Measurements from ENCODE around the gene NODAL. TPM values are rescaled to one million over a fixed set of nuclear protein-coding genes. Genes with fewer than 3 reads are reported as not detected.

Gene NODAL
- polyA plus RNA-seq, 1 experiment: not detected

DNA sequence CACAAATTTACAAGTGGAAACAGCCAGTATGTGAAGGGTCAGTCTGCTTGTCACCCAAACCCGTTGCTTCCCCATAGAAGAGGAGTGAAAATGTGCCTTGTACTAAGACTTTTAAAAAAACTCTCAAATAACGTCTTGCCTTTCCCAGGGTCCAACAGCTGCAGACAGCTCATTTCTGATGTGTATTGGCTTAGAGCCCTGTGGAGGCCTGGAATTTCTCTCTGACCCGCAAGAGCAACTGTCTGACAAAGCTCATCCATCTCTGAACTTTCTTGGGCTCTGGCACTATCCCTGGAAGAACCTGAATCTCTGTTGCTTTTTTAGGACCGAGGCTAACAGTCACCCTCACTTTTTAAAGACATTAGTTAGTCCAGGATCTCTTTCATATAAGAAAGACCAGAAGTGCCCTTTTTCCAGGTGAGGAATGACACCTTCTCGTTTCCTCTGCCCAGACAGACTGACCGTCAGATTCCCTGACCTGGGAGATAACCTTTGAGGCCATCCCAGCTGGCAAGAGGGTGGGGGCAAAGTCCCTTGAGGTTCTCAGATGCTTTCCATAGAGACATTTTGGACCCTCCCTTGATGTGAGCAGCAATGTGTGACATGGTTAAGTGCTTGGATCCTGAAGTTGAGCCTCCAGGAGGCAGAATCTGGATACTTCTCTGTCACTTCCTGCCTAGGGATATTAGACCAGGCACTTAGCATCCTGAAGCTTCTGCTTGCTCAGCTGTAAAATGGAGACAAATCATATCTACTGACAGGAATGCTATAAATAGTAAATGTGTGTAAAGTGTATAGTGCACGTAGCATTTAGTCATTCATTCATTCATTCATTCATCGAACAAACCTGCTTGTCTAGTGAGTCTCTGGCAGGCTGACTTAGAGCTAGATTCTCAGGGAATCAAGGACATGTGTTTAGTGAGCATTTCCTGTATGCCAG, 4.5 kb upstream of the NODAL start:
- POLR2A ChIA-PET: interaction anchor here (0.5 kb wide), 1 partner anchor 45 kb away, joined by 4 read pairs; no protein-coding TSS in a partner anchor
- Histone ChIP-seq H3K4me3 (ENCODE audit: low read depth, low read length) (no peak overlapping the region), H3K27me3 (ENCODE audit: control insufficient read depth, insufficient read depth, low read length) (peaks cover 29% of the 10 kb centered on the region), H3K36me3 (ENCODE audit: control insufficient read depth, insufficient read depth, low read length) (no peaks in the 10 kb centered on the region)
- CTCF ChIA-PET: interaction anchor here (0.8 to 2.9 kb wide), 4 partner anchors 8 to 94 kb away, joined by 3 to 12 read pairs (median 4); no protein-coding TSS in a partner anchor
- TF ChIP-seq, protein P1, sequence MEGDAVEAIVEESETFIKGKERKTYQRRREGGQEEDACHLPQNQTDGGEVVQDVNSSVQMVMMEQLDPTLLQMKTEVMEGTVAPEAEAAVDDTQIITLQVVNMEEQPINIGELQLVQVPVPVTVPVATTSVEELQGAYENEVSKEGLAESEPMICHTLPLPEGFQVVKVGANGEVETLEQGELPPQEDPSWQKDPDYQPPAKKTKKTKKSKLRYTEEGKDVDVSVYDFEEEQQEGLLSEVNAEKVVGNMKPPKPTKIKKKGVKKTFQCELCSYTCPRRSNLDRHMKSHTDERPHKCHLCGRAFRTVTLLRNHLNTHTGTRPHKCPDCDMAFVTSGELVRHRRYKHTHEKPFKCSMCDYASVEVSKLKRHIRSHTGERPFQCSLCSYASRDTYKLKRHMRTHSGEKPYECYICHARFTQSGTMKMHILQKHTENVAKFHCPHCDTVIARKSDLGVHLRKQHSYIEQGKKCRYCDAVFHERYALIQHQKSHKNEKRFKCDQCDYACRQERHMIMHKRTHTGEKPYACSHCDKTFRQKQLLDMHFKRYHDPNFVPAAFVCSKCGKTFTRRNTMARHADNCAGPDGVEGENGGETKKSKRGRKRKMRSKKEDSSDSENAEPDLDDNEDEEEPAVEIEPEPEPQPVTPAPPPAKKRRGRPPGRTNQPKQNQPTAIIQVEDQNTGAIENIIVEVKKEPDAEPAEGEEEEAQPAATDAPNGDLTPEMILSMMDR (IDR thresholded peaks at IDR 0.05; ENCODE audit: insufficient read depth, low read depth, low read length): no peak
- no peak for DNase-seq (ENCODE audit: low read depth)

DNA sequence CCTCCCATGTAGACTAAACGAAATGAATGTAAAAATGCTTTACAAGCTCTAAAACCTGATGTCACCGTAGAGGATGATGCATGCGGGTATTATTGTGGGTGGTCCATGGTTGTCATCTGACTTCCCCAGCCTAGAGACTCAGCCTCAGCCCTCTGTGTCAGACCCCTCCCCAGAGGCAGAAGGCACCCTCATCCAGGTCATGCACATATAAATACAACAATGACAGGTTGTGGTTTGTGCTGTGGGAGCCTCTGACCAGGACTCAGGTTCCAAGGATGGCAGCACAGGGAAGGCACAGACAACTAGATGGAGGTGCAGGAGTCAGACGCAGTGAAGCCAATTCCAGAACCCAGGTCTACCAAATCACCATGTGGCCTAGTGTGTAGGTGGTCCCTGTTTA, 3.3 kb upstream of the NODAL start:
- peaks cover 37% of the 10 kb centered on the region for H3K27me3 ChIP-seq (ENCODE audit: control insufficient read depth, insufficient read depth, low read length)
- H3K4me3 ChIP-seq (ENCODE audit: low read depth, low read length): no peak overlapping the region
- POLR2A ChIA-PET: no interaction called here
- DNase-seq (ENCODE audit: low read depth): no peak
- no peaks in the 10 kb centered on the region for H3K36me3 ChIP-seq (ENCODE audit: control insufficient read depth, insufficient read depth, low read length)
- CTCF ChIA-PET: interaction anchor here (0.9 to 2.9 kb wide), 4 partner anchors 10 to 95 kb away, joined by 3 to 12 read pairs (median 4); no protein-coding TSS in a partner anchor
- TF ChIP-seq, protein P1 (IDR thresholded peaks at IDR 0.05; ENCODE audit: insufficient read depth, low read depth, low read length): no peak

DNA sequence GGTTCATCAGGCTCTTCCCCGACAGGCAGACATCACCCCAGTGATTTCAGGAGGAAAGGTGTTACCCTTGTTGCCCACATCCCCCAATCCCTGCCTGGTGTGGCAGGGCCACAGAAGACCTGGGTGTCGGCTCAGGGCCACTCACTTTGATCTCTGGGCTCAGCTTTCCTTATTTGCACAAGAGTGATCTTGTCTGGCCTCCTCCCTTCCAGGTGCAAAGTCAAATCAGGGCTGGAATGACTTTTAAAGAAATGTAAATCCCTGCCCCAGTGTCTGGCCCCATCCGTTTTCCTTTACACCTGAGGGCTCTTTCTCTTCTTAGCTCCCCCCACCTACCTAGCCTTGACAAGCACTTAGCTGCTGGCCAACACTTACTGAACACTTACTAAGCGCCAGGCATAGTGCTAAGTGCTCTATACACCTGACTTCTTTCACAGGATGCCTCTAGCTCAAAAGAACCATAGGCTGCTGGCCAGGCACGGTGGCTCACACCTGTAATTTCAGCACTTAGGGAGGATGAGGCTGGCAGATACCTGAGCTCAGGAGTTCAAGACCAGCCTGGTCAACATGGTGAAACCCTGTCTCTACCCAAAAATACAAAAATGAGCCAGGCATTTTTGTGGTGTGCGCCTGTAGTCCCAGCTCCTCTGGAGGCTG, 979 bp upstream of the NODAL start:
- no peaks in the 10 kb centered on the region for H3K36me3 ChIP-seq (ENCODE audit: control insufficient read depth, insufficient read depth, low read length)
- ChIA-PET CTCF (interaction anchor here (0.8 kb wide), 1 partner anchor 12 kb away, joined by 3 read pairs; no protein-coding TSS in a partner anchor), POLR2A (no interaction called here)
- no peak overlapping the region for H3K4me3 ChIP-seq (ENCODE audit: low read depth, low read length)
- H3K27me3 ChIP-seq (ENCODE audit: control insufficient read depth, insufficient read depth, low read length): peaks cover 41% of the 10 kb centered on the region
- TF ChIP-seq, protein P1 (IDR thresholded peaks at IDR 0.05; ENCODE audit: insufficient read depth, low read depth, low read length): no peak
- no peak for DNase-seq (ENCODE audit: low read depth)

DNA sequence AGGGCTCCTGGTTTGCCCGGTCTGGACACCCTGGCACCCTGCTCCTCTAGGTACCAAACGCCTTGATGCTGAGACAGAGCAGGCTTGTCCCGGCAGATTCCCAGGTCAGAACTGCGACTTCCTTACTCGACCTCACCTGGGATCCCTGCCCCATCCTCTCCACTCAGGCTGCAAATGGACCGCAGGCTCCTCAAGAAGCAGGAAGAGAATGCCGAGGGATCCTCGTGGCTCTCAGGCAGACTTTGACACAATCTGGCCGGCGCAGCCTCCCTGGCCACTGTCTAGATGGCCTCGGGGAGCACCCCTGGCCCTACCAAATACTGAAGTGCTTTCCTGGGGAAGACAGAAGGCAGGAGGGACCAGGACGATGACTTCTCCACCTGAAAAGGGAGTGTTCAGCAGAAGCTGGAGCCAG, 421 bp upstream of the NODAL start:
- TF ChIP-seq, protein P1 (IDR thresholded peaks at IDR 0.05; ENCODE audit: insufficient read depth, low read depth, low read length): no peak
- POLR2A ChIA-PET: no interaction called here
- no peak overlapping the region for H3K4me3 ChIP-seq (ENCODE audit: low read depth, low read length)
- CTCF ChIA-PET: no interaction called here
- H3K36me3 ChIP-seq (ENCODE audit: control insufficient read depth, insufficient read depth, low read length): no peaks in the 10 kb centered on the region
- DNase-seq (ENCODE audit: low read depth): no peak
- H3K27me3 ChIP-seq (ENCODE audit: control insufficient read depth, insufficient read depth, low read length): peaks cover 41% of the 10 kb centered on the region

Data from BJ (cell line).